ENCODE results near the gene CNIH2. TPM values are rescaled to one million over a fixed set of nuclear protein-coding genes. Genes with fewer than 3 reads are reported as not detected.

The CNIH2 gene
- total RNA-seq, 4 donors from 2014 or later = not detected

GRCh38 chr11:66231561-66231960 is 46.4 kb upstream of the CNIH2 start:
- Histone ChIP-seq H3K9me3 (no peaks in the 10 kb centered on the region), H3K36me3 (peaks cover 0 to 83% (median 5%) of the 10 kb centered on the region in 3 donors), H3K27me3 (no peaks in the 10 kb centered on the region), H3K4me3 (no peak overlapping the region), H3K27ac (no peak overlapping the region), H3K4me1 (no peaks in the 10 kb centered on the region)
- DNase-seq (ENCODE audit: low spot score in 2 of 2) = no peak
- 85 to 86% methylated on average over 7 of the region's 7 CpGs for whole genome bisulfite sequencing, 2 donors
- TF ChIP-seq POLR2A (IDR thresholded peaks at IDR 0.05) (no peak), EP300 (IDR thresholded peaks at IDR 0.05) (no peak)
- TF ChIP-seq, protein P1, sequence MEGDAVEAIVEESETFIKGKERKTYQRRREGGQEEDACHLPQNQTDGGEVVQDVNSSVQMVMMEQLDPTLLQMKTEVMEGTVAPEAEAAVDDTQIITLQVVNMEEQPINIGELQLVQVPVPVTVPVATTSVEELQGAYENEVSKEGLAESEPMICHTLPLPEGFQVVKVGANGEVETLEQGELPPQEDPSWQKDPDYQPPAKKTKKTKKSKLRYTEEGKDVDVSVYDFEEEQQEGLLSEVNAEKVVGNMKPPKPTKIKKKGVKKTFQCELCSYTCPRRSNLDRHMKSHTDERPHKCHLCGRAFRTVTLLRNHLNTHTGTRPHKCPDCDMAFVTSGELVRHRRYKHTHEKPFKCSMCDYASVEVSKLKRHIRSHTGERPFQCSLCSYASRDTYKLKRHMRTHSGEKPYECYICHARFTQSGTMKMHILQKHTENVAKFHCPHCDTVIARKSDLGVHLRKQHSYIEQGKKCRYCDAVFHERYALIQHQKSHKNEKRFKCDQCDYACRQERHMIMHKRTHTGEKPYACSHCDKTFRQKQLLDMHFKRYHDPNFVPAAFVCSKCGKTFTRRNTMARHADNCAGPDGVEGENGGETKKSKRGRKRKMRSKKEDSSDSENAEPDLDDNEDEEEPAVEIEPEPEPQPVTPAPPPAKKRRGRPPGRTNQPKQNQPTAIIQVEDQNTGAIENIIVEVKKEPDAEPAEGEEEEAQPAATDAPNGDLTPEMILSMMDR (IDR thresholded peaks at IDR 0.05) = no peak

DNA sequence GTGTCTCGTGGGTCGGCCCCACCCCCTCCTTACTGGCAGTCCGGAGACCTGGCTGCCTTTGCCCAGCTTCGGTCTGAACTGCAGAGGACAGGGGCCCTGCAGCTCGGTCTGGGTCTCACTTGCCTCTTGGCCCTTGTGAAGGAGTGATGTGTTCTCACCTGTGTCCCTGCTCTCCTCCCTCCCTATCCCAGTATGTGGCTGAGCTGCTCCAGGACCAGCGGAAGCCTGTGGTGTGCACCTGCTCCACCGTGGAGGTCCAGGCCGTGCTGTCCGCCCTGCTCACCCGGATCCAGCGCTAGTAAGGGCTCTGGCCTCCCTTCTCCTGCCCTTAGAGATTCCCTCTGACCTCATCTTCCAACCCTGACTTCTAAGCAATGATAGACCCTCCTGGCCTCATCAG is 45.2 kb upstream of the CNIH2 start:
- no peaks in the 10 kb centered on the region for H3K27me3 ChIP-seq
- H3K9me3 ChIP-seq = no peaks in the 10 kb centered on the region
- H3K36me3 ChIP-seq = peaks cover 0 to 90% (median 5%) of the 10 kb centered on the region in 3 donors
- H3K4me1 ChIP-seq = no peaks in the 10 kb centered on the region
- no peak overlapping the region for H3K27ac ChIP-seq
- WGBS, 2 donors = 86 to 89% methylated on average over 8 to 11 of the region's 11 CpGs
- no peak for DNase-seq (ENCODE audit: low spot score in 2 of 2)
- TF ChIP-seq POLR2A (IDR thresholded peaks at IDR 0.05) (no peak), EP300 (IDR thresholded peaks at IDR 0.05) (no peak)
- TF ChIP-seq, protein P1 (IDR thresholded peaks at IDR 0.05) = no peak
- H3K4me3 ChIP-seq = no peak overlapping the region

DNA sequence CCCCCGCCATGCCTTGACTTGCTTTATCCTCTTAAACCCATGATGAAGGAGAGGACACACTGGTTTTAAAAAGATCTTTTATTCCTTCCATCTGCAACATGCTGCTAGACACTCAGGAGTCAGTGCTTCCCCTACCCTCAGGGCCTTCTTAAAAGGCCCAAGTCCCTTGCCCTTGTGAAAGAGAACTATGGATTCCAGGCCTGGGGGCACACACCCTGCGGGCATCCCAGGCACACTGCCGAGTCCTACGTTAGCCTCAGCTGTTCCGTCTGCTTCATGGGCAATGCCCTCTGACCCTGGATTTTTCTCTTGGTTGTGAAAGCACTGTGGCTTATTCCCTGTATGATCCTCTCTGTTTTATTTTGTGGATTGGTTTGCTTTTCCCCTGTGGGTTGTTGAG is 44.7 kb upstream of the CNIH2 start:
- no peaks in the 10 kb centered on the region for H3K27me3 ChIP-seq
- no peaks in the 10 kb centered on the region for H3K4me1 ChIP-seq
- H3K4me3 ChIP-seq = no peak overlapping the region
- H3K36me3 ChIP-seq = peaks cover 0 to 90% (median 5%) of the 10 kb centered on the region in 3 donors
- no peak for TF ChIP-seq POLR2A (IDR thresholded peaks at IDR 0.05)
- TF ChIP-seq EP300 (IDR thresholded peaks at IDR 0.05) = no peak
- TF ChIP-seq, protein P1 (IDR thresholded peaks at IDR 0.05) = no peak
- WGBS, 2 donors = 61 to 67% methylated on average over 5 of the region's 5 CpGs
- H3K9me3 ChIP-seq = no peaks in the 10 kb centered on the region
- no peak for DNase-seq (ENCODE audit: low spot score in 2 of 2)
- no peak overlapping the region for H3K27ac ChIP-seq

DNA sequence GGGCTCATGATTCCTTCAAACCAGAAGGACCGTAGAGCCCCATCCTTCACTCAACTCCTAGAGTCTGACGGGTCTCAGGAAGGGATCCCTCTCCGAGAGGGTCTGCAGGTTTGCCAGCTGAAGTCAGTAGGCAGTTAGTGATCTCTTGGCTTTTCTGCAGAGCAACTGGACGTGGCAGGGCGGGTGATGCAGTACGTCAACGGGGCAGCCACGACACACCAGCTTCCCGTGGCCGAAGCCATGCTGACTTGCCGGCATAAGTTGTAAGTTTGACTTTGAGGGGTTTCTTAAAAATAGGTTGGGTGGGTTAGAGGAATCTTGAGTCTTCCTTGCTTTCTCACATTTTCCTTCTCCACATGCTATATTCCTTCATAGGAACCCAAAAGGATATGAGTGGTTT is 42.8 kb upstream of the CNIH2 start:
- no peaks in the 10 kb centered on the region for H3K27me3 ChIP-seq
- DNase-seq (ENCODE audit: low spot score in 2 of 2) = no peak
- peaks cover 0 to 100% (median 19%) of the 10 kb centered on the region in 3 donors for H3K36me3 ChIP-seq
- 87 to 90% methylated on average over 11 of the region's 11 CpGs for WGBS, 2 donors
- H3K9me3 ChIP-seq = no peaks in the 10 kb centered on the region
- TF ChIP-seq, protein P1 (IDR thresholded peaks at IDR 0.05) = no peak
- no peak for TF ChIP-seq POLR2A (IDR thresholded peaks at IDR 0.05)
- TF ChIP-seq EP300 (IDR thresholded peaks at IDR 0.05) = no peak
- no peaks in the 10 kb centered on the region for H3K4me1 ChIP-seq
- no peak overlapping the region for H3K4me3 ChIP-seq
- no peak overlapping the region for H3K27ac ChIP-seq

DNA sequence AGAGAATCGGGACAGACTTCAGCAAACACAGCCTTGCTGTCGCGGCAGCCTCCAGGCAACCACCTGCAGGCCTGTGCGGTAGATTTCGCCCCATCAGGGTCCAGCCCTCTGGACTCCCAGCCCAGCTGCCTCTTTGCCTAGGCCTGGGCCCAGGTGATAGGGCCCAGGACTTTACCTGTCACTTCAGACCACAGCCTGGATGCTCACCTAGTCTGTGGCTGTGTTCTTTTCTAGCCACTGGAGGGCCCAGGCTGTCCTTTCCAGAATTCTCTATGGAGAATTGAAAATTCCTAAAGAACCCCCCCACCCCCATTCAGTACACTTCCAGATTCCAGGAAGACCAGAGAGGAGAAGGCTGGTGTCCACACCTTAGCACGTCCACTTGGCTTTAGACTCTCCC is 40.1 kb upstream of the CNIH2 start:
- H3K4me3 ChIP-seq = no peak overlapping the region
- no peak for DNase-seq (ENCODE audit: low spot score in 2 of 2)
- TF ChIP-seq, protein P1 (IDR thresholded peaks at IDR 0.05) = no peak
- TF ChIP-seq POLR2A (IDR thresholded peaks at IDR 0.05) (no peak), EP300 (IDR thresholded peaks at IDR 0.05) (no peak)
- H3K27ac ChIP-seq = no peak overlapping the region
- H3K27me3 ChIP-seq = no peaks in the 10 kb centered on the region
- H3K36me3 ChIP-seq = peaks cover 0 to 100% (median 27%) of the 10 kb centered on the region in 3 donors
- H3K4me1 ChIP-seq = no peaks in the 10 kb centered on the region
- WGBS, 2 donors = 84 to 93% methylated on average over 4 to 6 of the region's 6 CpGs
- H3K9me3 ChIP-seq = no peaks in the 10 kb centered on the region
